Measurements from ENCODE around the gene CYLC1.

CYLC1 gene

DNA sequence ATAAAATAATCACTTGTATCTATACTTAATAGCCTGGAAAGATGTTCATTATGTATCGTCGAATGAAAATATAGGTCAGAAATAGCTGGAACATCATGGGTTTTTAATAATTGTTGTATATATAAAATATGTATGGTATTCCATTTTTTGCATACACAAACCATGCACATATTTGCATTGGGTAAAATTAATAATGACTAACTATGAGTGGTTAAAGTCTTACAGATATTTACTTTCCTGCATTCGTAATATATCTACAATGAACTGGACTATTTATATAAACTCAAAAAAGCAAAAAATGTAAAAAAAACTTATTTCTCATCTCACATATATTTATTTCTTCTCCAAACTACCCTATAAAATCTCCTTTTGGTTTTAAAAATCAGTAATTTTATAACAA is 46.0 kb downstream of the CYLC1 start:
- FAIRE-seq (no peak), DNase-seq (ENCODE audit: insufficient read length, low spot score) (no peak)
- TF ChIP-seq, protein P1, sequence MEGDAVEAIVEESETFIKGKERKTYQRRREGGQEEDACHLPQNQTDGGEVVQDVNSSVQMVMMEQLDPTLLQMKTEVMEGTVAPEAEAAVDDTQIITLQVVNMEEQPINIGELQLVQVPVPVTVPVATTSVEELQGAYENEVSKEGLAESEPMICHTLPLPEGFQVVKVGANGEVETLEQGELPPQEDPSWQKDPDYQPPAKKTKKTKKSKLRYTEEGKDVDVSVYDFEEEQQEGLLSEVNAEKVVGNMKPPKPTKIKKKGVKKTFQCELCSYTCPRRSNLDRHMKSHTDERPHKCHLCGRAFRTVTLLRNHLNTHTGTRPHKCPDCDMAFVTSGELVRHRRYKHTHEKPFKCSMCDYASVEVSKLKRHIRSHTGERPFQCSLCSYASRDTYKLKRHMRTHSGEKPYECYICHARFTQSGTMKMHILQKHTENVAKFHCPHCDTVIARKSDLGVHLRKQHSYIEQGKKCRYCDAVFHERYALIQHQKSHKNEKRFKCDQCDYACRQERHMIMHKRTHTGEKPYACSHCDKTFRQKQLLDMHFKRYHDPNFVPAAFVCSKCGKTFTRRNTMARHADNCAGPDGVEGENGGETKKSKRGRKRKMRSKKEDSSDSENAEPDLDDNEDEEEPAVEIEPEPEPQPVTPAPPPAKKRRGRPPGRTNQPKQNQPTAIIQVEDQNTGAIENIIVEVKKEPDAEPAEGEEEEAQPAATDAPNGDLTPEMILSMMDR (IDR thresholded peaks at IDR 0.05; ENCODE audit: insufficient read depth, missing control alignments), result no peak

DNA sequence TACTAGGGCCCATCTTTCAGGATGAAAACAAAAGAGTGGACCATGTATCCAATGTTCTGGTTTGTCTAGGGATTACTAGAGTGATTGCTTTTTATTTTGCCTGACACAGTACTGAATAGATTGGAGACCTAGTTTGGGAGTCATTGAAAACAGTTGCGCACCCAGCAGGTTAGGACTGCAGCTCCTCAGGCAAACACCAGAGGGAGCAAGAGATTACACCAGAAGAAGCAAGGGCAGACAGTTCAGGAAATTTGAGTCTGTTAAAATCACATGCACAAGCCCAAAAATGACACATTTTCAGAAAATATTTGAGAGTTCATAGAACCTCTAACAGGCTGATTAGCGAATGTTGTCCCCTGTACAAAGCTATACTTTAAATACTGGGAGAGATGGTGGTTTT is 55.6 kb downstream of the CYLC1 start:
- DNase-seq (ENCODE audit: insufficient read length, low spot score) (no peak), FAIRE-seq (no peak)
- TF ChIP-seq, protein P1 (IDR thresholded peaks at IDR 0.05; ENCODE audit: insufficient read depth, missing control alignments), result no peak

DNA sequence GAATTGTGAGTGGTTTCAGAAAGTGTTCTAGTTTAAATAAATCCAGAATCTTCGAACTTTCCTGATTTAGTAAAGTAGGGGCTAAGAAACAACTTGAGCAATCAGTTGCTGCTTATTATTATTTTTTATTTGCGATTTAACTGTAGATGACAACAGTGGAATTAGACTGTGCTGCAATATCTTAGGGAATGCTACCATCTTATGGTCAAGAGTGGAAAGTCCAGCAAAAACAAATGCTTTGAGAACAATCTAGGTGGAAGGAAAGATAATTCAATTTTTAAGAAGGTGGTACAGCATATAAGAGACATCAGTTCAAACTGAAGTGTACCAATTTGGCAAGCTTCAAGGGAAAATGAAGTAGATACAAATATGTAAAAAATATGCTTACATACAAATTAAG is 73.3 kb downstream of the CYLC1 start:
- TF ChIP-seq, protein P1 (IDR thresholded peaks at IDR 0.05; ENCODE audit: insufficient read depth, missing control alignments), result no peak
- DNase-seq (ENCODE audit: insufficient read length, low spot score) (no peak), FAIRE-seq (no peak)
